Fibroblast of mammary gland (primary cell): Measurements from ENCODE around the gene GRAMD2B.
"Not testable (repeated sequence)": the region's sequence is repeated elsewhere in the genome, so short reads cannot be mapped to it uniquely, and the experiment has no call there.

Experiments used
- DNase-seq: peaks from one replicate; pipeline ENCODE4 v3.0.0-alpha.2; 2010; ENCODE audit warnings: low read depth
- H3K4me3 ChIP-seq: 2 replicates; pipeline ENCODE4 v1.5.1; 2011; ENCODE audit warnings: low read depth, mild to moderate bottlenecking, low read length, moderate library complexity; ENCODE audit not compliant: control insufficient read depth
- CTCF ChIP-seq: conservative IDR thresholded peaks from 2 replicates; pipeline ENCODE4 v1.5.1; 2011; ENCODE audit warnings: low read depth, low read length, inconsistent platforms; ENCODE audit not compliant: control insufficient read depth, insufficient read depth

Gene GRAMD2B

GRCh38 chr5:126438267-126438666 is 15.1 kb downstream of the GRAMD2B start:
- no peak for TF ChIP-seq CTCF
- no peak for DNase-seq
- no peak overlapping the region for H3K4me3 ChIP-seq

GRCh38 chr5:126438868-126439267 is 15.7 kb downstream of the GRAMD2B start:
- no peak overlapping the region for H3K4me3 ChIP-seq
- no peak for DNase-seq
- no peak for TF ChIP-seq CTCF

- DNase-seq, H3K4me3 ChIP-seq: not testable (repeated sequence)
Measured at GRCh38 chr5:126439724-126440123, 16.5 kb downstream of the GRAMD2B start.

GRCh38 chr5:126441230-126441629 is 18.0 kb downstream of the GRAMD2B start:
- no peak for DNase-seq
- H3K4me3 ChIP-seq = no peak overlapping the region
- TF ChIP-seq CTCF = no peak

GRCh38 chr5:126443374-126443851 is 20.2 kb downstream of the GRAMD2B start:
- DNase-seq = no peak
- no peak overlapping the region for H3K4me3 ChIP-seq
- TF ChIP-seq CTCF = no peak

- DNase-seq = no peak
- TF ChIP-seq CTCF = no peak
- no peak overlapping the region for H3K4me3 ChIP-seq
Measured at GRCh38 chr5:126444137-126444536, 20.9 kb downstream of the GRAMD2B start.

- no peak for TF ChIP-seq CTCF
- DNase-seq = no peak
- no peak overlapping the region for H3K4me3 ChIP-seq
Measured at GRCh38 chr5:126445502-126446174, 22.4 kb downstream of the GRAMD2B start.
